ACHN (cell line): ENCODE data around the gene NELL1.

Source experiments
- DNase-seq: peaks from one replicate; pipeline ENCODE4 v3.0.0-alpha.2; 2015
- in situ Hi-C: cut with HindIII; loops from 2 replicates; pipeline ENCODE4 v1.10.0; 2017; ENCODE audit warnings: low sequenced_read_pairs, low pct_ligation_motif_present, low pct_unique_long_range_greater_than_20kb

The NELL1 gene

GRCh38 chr11:21018248-21018647, 348.9 kb downstream of the NELL1 start:
- no peak for DNase-seq
- in situ Hi-C loops: no loop called here

GRCh38 chr11:21026685-21027084, 357.3 kb downstream of the NELL1 start:
- in situ Hi-C loops: no loop called here
- no peak for DNase-seq

- in situ Hi-C loops: no loop called here
- no peak for DNase-seq
These were observed 368.5 kb downstream of the NELL1 start for GRCh38 chr11:21037850-21038249.

GRCh38 chr11:21038801-21039200, 369.4 kb downstream of the NELL1 start:
- no peak for DNase-seq
- in situ Hi-C loops: no loop called here

GRCh38 chr11:21040630-21041029, 371.2 kb downstream of the NELL1 start:
- in situ Hi-C loops: no loop called here
- no peak for DNase-seq

GRCh38 chr11:21048626-21049025, 379.2 kb downstream of the NELL1 start:
- no peak for DNase-seq
- in situ Hi-C loops: no loop called here

GRCh38 chr11:21053466-21053865, 384.1 kb downstream of the NELL1 start:
- no peak for DNase-seq
- in situ Hi-C loops: no loop called here

- DNase-seq: no peak
- in situ Hi-C loops: no loop called here
These were observed 387.3 kb downstream of the NELL1 start for GRCh38 chr11:21056644-21057043.

- DNase-seq: no peak
- in situ Hi-C loops: no loop called here
These were observed 390.5 kb downstream of the NELL1 start for GRCh38 chr11:21059879-21060278.

GRCh38 chr11:21066030-21066429, 396.6 kb downstream of the NELL1 start:
- DNase-seq: no peak
- in situ Hi-C loops: no loop called here

- DNase-seq: no peak
- in situ Hi-C loops: no loop called here
These were observed 399.5 kb downstream of the NELL1 start for GRCh38 chr11:21068886-21069285.

GRCh38 chr11:21069909-21070308, 400.5 kb downstream of the NELL1 start:
- in situ Hi-C loops: no loop called here

GRCh38 chr11:21072558-21072957, 403.2 kb downstream of the NELL1 start:
- in situ Hi-C loops: no loop called here
- no peak for DNase-seq

More at GRCh38 chr11:21069909-21070308, 400.5 kb downstream of the NELL1 start:
- DNase-seq: no peak

GRCh38 chr11:21082853-21083252, 413.5 kb downstream of the NELL1 start:
- in situ Hi-C loops: no loop called here
- DNase-seq: no peak

GRCh38 chr11:21088930-21089329, 419.5 kb downstream of the NELL1 start:
- in situ Hi-C loops: no loop called here
- no peak for DNase-seq

- in situ Hi-C loops: no loop called here
- no peak for DNase-seq
These were observed 435.3 kb downstream of the NELL1 start for GRCh38 chr11:21104641-21105040.

- in situ Hi-C loops: no loop called here
- DNase-seq: no peak
These were observed 436.0 kb downstream of the NELL1 start for GRCh38 chr11:21105196-21105917.

- in situ Hi-C loops: no loop called here
- no peak for DNase-seq
These were observed 440.0 kb downstream of the NELL1 start for GRCh38 chr11:21109341-21109740.

GRCh38 chr11:21110415-21110814, 441.0 kb downstream of the NELL1 start:
- no peak for DNase-seq
- in situ Hi-C loops: no loop called here

- DNase-seq: no peak
- in situ Hi-C loops: no loop called here
These were observed 444.5 kb downstream of the NELL1 start for GRCh38 chr11:21113876-21114275.

- no peak for DNase-seq
- in situ Hi-C loops: no loop called here
These were observed 446.6 kb downstream of the NELL1 start for GRCh38 chr11:21116009-21116408.
